Activated CD4-positive, alpha-beta T cell treated with anti-CD3 and anti-CD28 coated beads for 36 hours (primary cell): ENCODE results near the gene CCL1. TPM values are rescaled to one million over a fixed set of nuclear protein-coding genes. Genes with fewer than 3 reads are reported as not detected.

Experiments
- ATAC-seq: fragments of 200-7000 bp; cut with Tn5 transposase; one replicate; pipeline ENCODE4 v1.10.0; 2021; ENCODE audit warnings: mild to moderate bottlenecking, moderate library complexity
- CTCF ChIA-PET: fragments of 350-600 bp; sonication (Branson Sonifier 250); formaldehyde crosslinking; loops from one replicate; lab custom pipeline; 2021; ENCODE audit warnings: antibody characterized with exemption; lab: Charles Lee
- POLR2A ChIA-PET: fragments of 350-600 bp; sonication (Branson Sonifier 250); formaldehyde crosslinking; loops from one replicate; lab custom pipeline; 2021; ENCODE audit warnings: antibody characterized with exemption, inconsistent platforms; lab: Charles Lee
- DNase-seq: peaks from one replicate; pipeline ENCODE4 v3.0.0-alpha.2; 2020
- H3K27ac Mint-ChIP-seq: one replicate; pipeline ENCODE4 v1.8.0; 2021; ENCODE audit warnings: mixed read lengths
- H3K27me3 Mint-ChIP-seq: one replicate; pipeline ENCODE4 v1.8.0; 2021; ENCODE audit warnings: mixed read lengths
- H3K36me3 Mint-ChIP-seq: one replicate; pipeline ENCODE4 v1.8.0; 2021; ENCODE audit warnings: low read depth, mixed read lengths
- H3K4me1 Mint-ChIP-seq: one replicate; pipeline ENCODE4 v1.8.0; 2021; ENCODE audit warnings: mixed read lengths
- H3K4me3 Mint-ChIP-seq: one replicate; pipeline ENCODE4 v1.8.0; 2021; ENCODE audit warnings: mild to moderate bottlenecking, moderate library complexity, mixed read lengths
- H3K9me3 Mint-ChIP-seq: one replicate; pipeline ENCODE4 v1.8.0; 2021; ENCODE audit warnings: low read depth, mixed read lengths
- intact Hi-C, 2 experiments: fragments of 100-400 bp; cut with DNase I in 1 of 2; cut with micrococcal nuclease in 1 of 2; formaldehyde crosslinking; loops; one replicate each; pipeline versions ENCODE4 v1.14.2 to v1.15.1; 2022 to 2024; cut with DNase I, micrococcal nuclease
- total RNA-seq, 2 experiments: library from RNA; stranded (reverse); gene quantifications; one replicate each; pipeline ENCODE4 v1.2.3, GENCODE V29; 2021

CCL1 gene
- total RNA-seq, 2 experiments from 2014 or later = 0.32 TPM; not detected in 1

- no peak for ATAC-seq
- no peak overlapping the region for H3K27ac Mint-ChIP-seq
- DNase-seq = no peak
- intact Hi-C loops = loop anchor here in 1 of 2 experiments (5.0 kb wide), 1 partner anchor 679 kb away; the partner anchor contains the start of gene RFFL
- ChIA-PET POLR2A (no interaction called here), CTCF (interaction anchor here (1.4 to 6.4 kb wide), 5 partner anchors 11 to 182 kb away, joined by 3 to 44 read pairs (median 9); no protein-coding TSS in a partner anchor)
- H3K4me3 Mint-ChIP-seq = no peak overlapping the region
- H3K4me1 Mint-ChIP-seq = peaks cover 51% of the 10 kb centered on the region
- no peaks in the 10 kb centered on the region for H3K36me3 Mint-ChIP-seq
- H3K27me3 Mint-ChIP-seq = peaks cover 27% of the 10 kb centered on the region
- H3K9me3 Mint-ChIP-seq = no peaks in the 10 kb centered on the region
These were observed 20.2 kb upstream of the CCL1 start for GRCh38 chr17:34383216-34383615.

- ChIA-PET POLR2A (interaction anchor here (0.6 to 0.7 kb wide), 2 partner anchors 702 to 884 kb away, joined by 3 to 7 read pairs; no protein-coding TSS in a partner anchor), CTCF (interaction anchor here (0.6 to 6.4 kb wide), 7 partner anchors 11 to 1047 kb away, joined by 3 to 44 read pairs (median 4); no protein-coding TSS in a partner anchor)
- intact Hi-C loops = loop anchor here in 1 of 2 experiments (1.0 to 5.0 kb wide), 2 partner anchors 181 to 680 kb away; partner anchors contain the start of gene RFFL
- H3K27me3 Mint-ChIP-seq = peaks cover 27% of the 10 kb centered on the region
- no peak overlapping the region for H3K4me3 Mint-ChIP-seq
- peak; percentile 78 for DNase-seq
- peak; percentile 60 for ATAC-seq
- H3K4me1 Mint-ChIP-seq = peaks cover 51% of the 10 kb centered on the region
- H3K36me3 Mint-ChIP-seq = no peaks in the 10 kb centered on the region
- no peaks in the 10 kb centered on the region for H3K9me3 Mint-ChIP-seq
- no peak overlapping the region for H3K27ac Mint-ChIP-seq
These were observed 19.6 kb upstream of the CCL1 start for GRCh38 chr17:34382621-34383124.

DNA sequence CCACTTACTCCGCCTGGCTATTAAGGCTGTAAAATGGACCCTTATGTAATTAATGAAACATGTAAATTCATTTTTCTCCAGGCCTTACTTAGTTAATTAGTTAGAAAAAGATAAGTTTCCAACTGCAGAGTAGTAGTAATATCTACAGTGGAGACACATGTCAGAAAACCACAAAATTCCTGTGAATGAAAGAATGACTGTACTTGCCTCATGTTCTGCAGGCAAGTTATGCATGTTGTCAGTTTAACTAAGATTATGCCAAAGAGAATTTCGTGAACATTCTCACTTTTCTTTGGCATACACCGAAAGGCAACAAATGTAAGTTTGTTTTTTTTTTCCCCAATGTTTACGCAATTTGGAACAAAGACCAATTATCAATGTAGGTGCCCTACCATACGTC is 16.8 kb upstream of the CCL1 start:
- ChIA-PET POLR2A (interaction anchor here (0.6 to 1.2 kb wide), 2 partner anchors 11 to 178 kb away, joined by 3 read pairs; no protein-coding TSS in a partner anchor), CTCF (interaction anchor here (1.1 to 1.2 kb wide), 2 partner anchors 179 to 740 kb away, joined by 3 read pairs; no protein-coding TSS in a partner anchor)
- Mint-ChIP-seq H3K9me3 (no peaks in the 10 kb centered on the region), H3K27me3 (peaks cover 17% of the 10 kb centered on the region), H3K4me3 (no peak overlapping the region), H3K27ac (no peak overlapping the region), H3K4me1 (peaks cover 56% of the 10 kb centered on the region), H3K36me3 (no peaks in the 10 kb centered on the region)
- intact Hi-C loops = loop anchor here (5.0 to 10.0 kb wide), 3 partner anchors 178 to 715 kb away; partner anchors contain the start of gene RFFL (in 1 of the 2)
- DNase-seq = no peak
- no peak for ATAC-seq

GRCh38 chr17:34378664-34379101 is 15.7 kb upstream of the CCL1 start:
- peaks cover 56% of the 10 kb centered on the region for H3K4me1 Mint-ChIP-seq
- peak; percentile 65 for DNase-seq
- no peaks in the 10 kb centered on the region for H3K36me3 Mint-ChIP-seq
- CTCF ChIA-PET = interaction anchor here (2.8 kb wide), 1 partner anchor 18 kb away, joined by 30 read pairs; the partner anchor contains the start of gene CCL1
- peak; percentile 63 for ATAC-seq
- peaks cover 17% of the 10 kb centered on the region for H3K27me3 Mint-ChIP-seq
- intact Hi-C loops = loop anchor here (1.0 to 10.0 kb wide), 3 partner anchors 176 to 714 kb away; no protein-coding TSS in a partner anchor
- H3K4me3 Mint-ChIP-seq = no peak overlapping the region
- no peak overlapping the region for H3K27ac Mint-ChIP-seq
- no peaks in the 10 kb centered on the region for H3K9me3 Mint-ChIP-seq
- POLR2A ChIA-PET = no interaction called here

- peaks cover 17% of the 10 kb centered on the region for H3K27me3 Mint-ChIP-seq
- ATAC-seq (peak; percentile 40), DNase-seq (no peak)
- ChIA-PET CTCF (interaction anchor here (1.1 to 2.8 kb wide), 6 partner anchors 9 to 205 kb away, joined by 3 to 30 read pairs (median 4); partner anchors contain the start of gene CCL1), POLR2A (interaction anchor here (0.6 kb wide), 1 partner anchor 604 kb away, joined by 5 read pairs; no protein-coding TSS in a partner anchor)
- H3K4me1 Mint-ChIP-seq = peaks cover 44% of the 10 kb centered on the region
- H3K9me3 Mint-ChIP-seq = no peaks in the 10 kb centered on the region
- H3K36me3 Mint-ChIP-seq = no peaks in the 10 kb centered on the region
- no peak overlapping the region for H3K4me3 Mint-ChIP-seq
- intact Hi-C loops = loop anchor here (5.0 to 10.0 kb wide), 2 partner anchors 175 to 712 kb away; no protein-coding TSS in a partner anchor
- H3K27ac Mint-ChIP-seq = no peak overlapping the region
These were observed 14.2 kb upstream of the CCL1 start for GRCh38 chr17:34377078-34377823.

GRCh38 chr17:34375426-34375997 is 12.5 kb upstream of the CCL1 start:
- H3K27ac Mint-ChIP-seq = no peak overlapping the region
- intact Hi-C loops = loop anchor here (5.0 to 10.0 kb wide), 2 partner anchors 173 to 711 kb away; no protein-coding TSS in a partner anchor

DNA sequence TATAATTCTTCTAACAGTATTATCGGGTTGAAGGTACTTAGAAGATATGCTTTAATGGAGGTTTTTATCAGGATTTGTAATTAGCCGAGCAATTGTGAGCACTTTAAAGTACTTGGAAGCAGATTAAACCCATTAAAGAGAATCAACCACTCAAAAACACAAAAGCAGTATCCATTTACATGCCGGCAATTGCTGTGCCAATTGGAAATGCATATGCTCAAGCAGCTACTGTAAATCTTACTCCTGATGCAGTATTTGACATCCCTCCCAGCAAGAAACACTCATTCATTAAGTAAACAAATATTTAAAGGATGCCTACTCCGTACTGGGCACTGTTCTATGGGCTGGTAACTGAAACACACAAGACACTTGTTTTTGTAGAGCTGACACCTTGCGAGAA is 11.4 kb upstream of the CCL1 start:
- Mint-ChIP-seq H3K4me3 (no peak overlapping the region), H3K4me1 (peaks cover 34% of the 10 kb centered on the region), H3K27me3 (peaks cover 11% of the 10 kb centered on the region), H3K36me3 (no peaks in the 10 kb centered on the region), H3K27ac (no peak overlapping the region), H3K9me3 (no peaks in the 10 kb centered on the region)
- CTCF ChIA-PET = interaction anchor here (0.6 to 1.9 kb wide), 3 partner anchors 13 to 173 kb away, joined by 3 to 13 read pairs (median 3); no protein-coding TSS in a partner anchor
- intact Hi-C loops = loop anchor here in 1 of 2 experiments (10.0 kb wide), 1 partner anchor 710 kb away; no protein-coding TSS in a partner anchor
- ATAC-seq (no peak), DNase-seq (no peak)
- POLR2A ChIA-PET = no interaction called here

More at GRCh38 chr17:34375426-34375997, 12.5 kb upstream of the CCL1 start:
- peaks cover 11% of the 10 kb centered on the region for H3K27me3 Mint-ChIP-seq
- H3K4me3 Mint-ChIP-seq = no peak overlapping the region
- H3K4me1 Mint-ChIP-seq = peaks cover 44% of the 10 kb centered on the region
- no peaks in the 10 kb centered on the region for H3K9me3 Mint-ChIP-seq
- no peak for DNase-seq
- no peaks in the 10 kb centered on the region for H3K36me3 Mint-ChIP-seq
- CTCF ChIA-PET = interaction anchor here (1.2 kb wide), 1 partner anchor 174 kb away, joined by 3 read pairs; no protein-coding TSS in a partner anchor
- ATAC-seq = no peak
- POLR2A ChIA-PET = no interaction called here

DNA sequence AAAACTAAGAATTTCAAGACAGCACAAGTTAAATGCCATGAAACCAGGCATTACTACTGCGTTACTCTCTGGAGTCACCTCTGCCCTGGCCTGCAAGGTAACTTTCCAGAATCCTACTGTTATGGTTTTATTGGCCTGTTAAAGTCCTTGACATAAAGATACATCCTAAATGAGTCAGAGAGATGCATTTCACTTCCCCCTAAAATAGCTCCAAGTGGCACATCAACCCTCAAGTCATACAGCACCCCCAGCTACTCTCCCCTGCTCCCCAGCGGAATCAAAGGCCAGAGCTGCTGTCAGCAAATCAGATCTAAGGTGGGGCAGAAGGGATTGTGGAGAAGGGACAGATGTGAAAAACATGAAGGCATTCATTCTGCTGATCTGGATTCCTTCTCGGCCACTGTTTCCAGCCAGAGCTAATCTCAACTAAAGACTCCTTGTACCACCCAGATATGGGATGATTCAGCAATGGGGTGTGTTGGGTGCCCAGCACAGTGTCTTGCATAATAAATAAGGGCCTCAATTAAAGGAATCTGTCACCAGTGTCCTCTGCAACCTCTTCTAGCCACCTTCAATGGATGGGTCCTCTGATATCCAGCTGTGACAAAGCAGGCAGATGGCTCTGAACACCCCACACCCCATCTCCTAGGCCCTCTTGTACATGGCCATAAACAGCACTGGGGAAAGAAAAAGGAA is 8.5 kb upstream of the CCL1 start:
- Mint-ChIP-seq H3K27ac (no peak overlapping the region), H3K9me3 (no peaks in the 10 kb centered on the region), H3K27me3 (peaks cover 7% of the 10 kb centered on the region), H3K4me1 (peaks cover 12% of the 10 kb centered on the region), H3K36me3 (no peaks in the 10 kb centered on the region), H3K4me3 (no peak overlapping the region)
- ATAC-seq = peak; percentile 16
- POLR2A ChIA-PET = no interaction called here
- intact Hi-C loops = loop anchor here in 1 of 2 experiments (10.0 kb wide), 1 partner anchor 707 kb away; no protein-coding TSS in a partner anchor
- CTCF ChIA-PET = interaction anchor here (0.7 to 3.0 kb wide), 4 partner anchors 10 to 171 kb away, joined by 4 to 13 read pairs (median 10); no protein-coding TSS in a partner anchor
- no peak for DNase-seq

- Mint-ChIP-seq H3K4me3 (no peak overlapping the region), H3K36me3 (no peaks in the 10 kb centered on the region), H3K27ac (no peak overlapping the region), H3K4me1 (peaks cover 12% of the 10 kb centered on the region), H3K9me3 (no peaks in the 10 kb centered on the region), H3K27me3 (peaks cover 9% of the 10 kb centered on the region)
- POLR2A ChIA-PET = no interaction called here
- CTCF ChIA-PET = interaction anchor here (0.7 to 3.0 kb wide), 4 partner anchors 10 to 170 kb away, joined by 4 to 13 read pairs (median 10); no protein-coding TSS in a partner anchor
- intact Hi-C loops = loop anchor here in 1 of 2 experiments (10.0 kb wide), 1 partner anchor 706 kb away; no protein-coding TSS in a partner anchor
- ATAC-seq (peak; percentile 84), DNase-seq (peak; percentile 33)
These were observed 8.0 kb upstream of the CCL1 start for GRCh38 chr17:34370997-34371395.
